Renal cortical epithelial cell (primary cell): ENCODE results near the gene POU6F2. TPM values are rescaled to one million over a fixed set of nuclear protein-coding genes. Genes with fewer than 3 reads are reported as not detected.
A peak's percentile ranks its signal among the peaks of the same experiment; 100 is the strongest.
"Not testable (repeated sequence)": the region's sequence is repeated elsewhere in the genome, so short reads cannot be mapped to it uniquely, and the experiment has no call there.

ENCODE experiments used
- DNase-seq: peaks from one replicate; pipeline ENCODE4 v3.0.0-alpha.2; 2011; ENCODE audit warnings: low read depth
- total RNA-seq: library from RNA; depleted of rRNA; stranded (reverse); fragments of >200 nt; gene quantifications from 2 replicates; pipeline ENCODE4 v1.2.3, GENCODE V29; 2014

POU6F2 gene
- total RNA-seq, 1 donor from 2014 or later = not detected

DNA sequence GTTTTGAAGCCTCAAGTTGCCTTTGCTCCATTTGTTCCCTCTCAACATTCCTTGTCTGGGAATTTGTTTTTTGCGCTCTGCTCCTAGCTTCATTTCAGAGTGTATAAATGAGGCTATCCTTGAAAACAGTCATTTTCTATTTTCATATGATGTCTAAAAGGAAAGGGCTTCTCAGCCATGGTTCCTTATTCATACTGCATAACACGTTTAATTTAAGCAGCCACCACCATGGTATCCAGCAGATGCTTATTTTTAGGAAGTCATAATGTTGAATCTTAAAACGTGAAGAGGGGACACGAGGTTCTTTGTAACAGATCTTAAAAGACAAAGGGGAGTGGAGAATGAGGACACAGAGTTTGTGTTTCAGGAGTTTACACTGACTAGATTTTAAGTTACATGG, 14.5 kb downstream of the POU6F2 start:
- DNase-seq = no peak

DNA sequence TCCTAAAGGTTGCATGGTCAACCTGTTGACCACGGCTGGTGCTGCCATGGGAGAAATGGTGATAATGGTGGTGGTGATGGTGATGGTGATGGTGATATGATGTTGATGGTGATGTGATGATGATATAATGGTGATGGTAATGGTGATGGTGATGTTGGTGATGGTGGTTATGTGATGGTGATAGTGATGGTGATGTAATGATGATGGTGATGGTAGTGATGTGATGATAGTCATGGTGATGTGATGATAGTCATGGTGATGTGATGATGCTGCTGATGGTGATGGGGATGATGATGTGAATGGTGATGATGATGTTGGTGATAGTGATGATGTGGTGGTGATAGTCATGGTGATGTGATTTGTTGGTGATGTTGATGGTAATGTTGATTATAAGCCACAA, 23.9 kb downstream of the POU6F2 start:
- no peak for DNase-seq

DNA sequence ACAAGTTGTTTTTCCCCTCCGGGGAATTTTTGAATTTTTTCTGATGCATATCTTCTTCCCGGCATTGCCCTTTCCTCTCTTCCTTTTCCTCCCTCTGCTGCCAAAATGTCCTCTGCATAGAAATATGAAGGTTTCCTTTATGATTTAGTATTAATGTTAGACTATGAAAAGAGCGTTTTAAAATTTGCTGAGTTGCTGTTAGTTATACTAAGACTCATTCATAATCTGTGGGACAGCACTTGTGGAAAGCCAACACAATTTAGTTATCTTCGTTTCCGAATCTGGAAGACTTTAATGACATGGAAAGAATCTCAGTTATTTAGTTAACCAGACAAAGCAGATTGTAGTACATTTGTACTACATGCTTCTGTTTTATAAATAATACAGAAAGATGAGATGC, 25.0 kb downstream of the POU6F2 start:
- no peak for DNase-seq

DNA sequence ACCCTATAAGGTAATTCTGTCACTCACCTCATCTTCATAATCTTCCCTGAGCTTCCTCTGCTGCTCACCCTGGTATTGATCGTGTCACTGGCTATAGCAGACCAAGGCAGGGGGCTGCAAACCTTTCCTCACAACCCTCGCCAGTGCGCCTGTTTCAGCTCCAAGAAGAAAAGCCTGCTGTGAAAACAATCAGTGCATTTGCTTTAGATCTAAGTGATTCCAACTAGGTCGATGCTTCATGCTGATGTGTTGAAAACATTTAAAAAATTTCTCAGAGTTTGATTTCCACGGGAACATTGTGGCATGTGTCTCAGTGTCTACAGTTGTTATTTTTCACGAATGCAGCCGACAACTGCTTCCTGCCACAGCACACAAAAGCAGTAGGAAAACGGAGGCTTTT, 27.3 kb downstream of the POU6F2 start:
- DNase-seq = no peak

DNA sequence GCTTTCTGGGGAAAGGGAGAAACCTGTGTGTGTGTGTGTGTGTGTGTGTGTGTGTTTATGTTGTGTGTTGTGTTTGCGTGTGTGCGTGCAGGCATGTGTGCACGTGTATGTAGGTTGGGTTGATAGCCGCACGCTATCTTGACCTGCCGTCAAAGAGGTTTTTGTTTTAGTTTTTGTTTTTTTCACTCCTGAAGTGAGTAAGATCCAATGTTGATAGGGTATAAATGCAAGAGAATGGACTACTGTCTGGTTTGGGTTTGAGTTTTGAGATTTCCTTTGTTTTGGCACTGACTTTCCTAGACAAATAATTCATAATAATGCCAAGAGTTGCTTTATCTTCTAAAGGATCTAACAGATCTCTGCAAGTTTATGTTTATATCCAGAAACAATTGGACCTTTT, 27.8 kb downstream of the POU6F2 start:
- no peak for DNase-seq

DNA sequence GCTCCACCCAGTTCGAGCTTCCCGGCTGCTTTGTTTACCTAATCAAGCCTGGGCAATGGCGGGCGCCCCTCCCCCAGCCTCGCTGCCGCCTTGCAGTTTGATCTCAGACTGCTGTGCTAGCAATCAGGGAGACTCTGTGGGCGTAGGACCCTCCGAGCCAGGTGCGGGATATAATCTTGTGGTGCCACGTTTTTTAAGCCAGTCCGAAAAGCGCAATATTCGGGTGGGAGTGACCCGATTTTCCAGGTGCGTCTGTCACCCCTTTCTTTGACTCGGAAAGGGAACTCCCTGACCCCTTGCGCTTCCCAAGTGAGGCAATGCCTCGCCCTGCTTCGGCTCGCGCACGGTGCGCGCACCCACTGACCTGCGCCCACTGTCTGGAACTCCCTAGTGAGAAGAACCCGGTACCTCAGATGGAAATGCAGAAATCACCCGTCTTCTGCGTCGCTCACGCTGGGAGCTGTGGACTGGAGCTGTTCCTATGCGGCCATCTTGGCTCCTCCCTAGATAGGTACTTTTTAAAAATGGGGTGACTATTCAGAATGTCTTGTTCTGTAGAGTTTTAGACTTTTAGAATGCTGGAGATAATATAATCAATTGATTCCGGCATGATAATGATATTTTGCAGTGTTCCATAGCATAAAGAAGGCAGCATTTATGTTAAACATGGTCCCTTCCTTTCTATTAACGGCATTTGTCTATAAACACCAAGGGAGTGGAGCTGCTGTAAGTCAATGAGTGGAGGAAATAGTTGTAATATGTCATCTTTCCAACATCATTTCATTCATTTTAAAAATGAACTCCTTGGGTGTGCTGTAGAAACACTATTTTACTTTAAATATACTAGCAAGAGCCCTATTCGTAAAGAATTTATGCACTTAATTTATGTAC, 35.6 kb downstream of the POU6F2 start:
- DNase-seq = not testable (repeated sequence)

DNA sequence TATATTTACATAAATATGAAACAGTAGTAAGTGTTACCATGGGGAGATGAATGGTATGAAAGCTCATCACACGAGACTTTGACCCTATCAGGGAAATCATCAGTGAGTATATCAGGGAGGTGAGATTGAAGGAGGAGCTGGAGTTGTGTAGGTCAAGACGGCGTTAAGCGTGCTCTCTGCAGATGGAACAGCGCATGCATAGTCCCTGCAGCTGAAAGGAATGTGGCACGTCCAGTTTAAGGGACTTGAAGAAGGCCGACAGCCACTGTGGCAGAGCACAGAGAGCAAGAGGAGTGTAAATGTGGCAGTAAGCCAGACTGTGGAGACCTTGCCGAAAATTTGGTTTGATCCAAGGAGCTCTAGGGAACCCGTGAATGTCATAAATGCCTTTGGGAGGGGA, 38.9 kb downstream of the POU6F2 start:
- peak; percentile 8 for DNase-seq

DNA sequence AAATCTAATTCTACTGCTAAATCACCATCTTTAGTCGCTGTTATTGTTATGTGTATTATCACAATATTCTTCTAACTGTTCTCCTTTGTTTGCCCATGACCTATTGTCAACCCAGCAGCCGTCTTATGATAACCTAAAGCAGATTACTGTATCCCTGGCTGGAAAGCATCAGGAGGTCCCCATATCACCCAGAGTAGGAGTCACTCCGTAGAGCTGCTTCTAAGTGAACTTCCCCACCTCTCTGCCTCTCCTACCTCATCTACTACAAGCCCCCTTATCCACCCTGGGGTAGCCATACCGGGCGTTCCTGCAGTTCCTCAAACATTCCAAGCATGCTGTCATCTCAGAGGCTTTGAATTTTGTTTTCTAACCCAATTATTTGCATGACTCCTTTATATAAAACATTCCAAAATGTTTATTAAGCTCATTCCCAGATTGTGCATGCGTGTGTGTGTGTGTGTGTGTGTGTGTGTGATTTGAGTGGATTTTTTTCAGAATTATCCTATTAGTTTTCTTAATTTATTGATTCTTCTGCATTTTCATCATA, 39.7 kb downstream of the POU6F2 start:
- DNase-seq = no peak

DNA sequence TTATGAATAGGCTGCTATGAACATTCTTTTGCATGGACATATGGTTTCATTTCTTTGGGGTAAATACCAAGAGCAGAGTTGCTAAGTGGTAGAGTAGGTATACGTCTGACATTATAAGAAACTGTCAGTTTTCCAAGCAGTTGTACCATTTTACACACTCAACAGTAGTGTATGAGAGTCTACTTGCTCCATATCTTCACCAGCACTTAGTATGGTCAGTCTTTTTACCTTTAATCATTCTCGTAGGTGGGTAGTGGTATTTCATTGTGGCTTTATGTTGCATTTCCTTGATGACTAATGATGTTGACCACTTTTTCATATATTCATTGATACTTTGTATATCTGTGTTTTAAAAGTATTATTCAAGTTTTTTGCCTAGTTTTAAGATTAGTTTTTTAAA, 45.1 kb downstream of the POU6F2 start:
- no peak for DNase-seq

DNA sequence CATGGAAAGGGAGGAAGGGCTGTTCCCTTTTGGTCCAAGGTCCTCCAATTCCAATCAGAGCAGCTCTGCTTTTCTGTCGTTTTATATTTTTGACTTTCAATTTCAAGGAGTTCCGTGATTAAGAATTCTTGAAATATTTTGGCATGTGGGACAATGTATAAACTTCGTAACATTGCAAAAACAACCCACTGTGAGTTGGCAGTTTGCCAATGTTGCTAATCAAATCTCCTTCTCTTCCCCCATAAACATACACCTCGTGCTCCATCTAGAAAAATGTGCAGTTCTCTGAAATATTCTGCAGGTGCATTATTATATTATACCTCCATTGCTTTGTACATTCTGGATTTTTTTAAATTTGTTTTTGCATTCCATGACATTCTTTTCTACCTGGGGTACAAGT, 49.8 kb downstream of the POU6F2 start:
- no peak for DNase-seq

DNA sequence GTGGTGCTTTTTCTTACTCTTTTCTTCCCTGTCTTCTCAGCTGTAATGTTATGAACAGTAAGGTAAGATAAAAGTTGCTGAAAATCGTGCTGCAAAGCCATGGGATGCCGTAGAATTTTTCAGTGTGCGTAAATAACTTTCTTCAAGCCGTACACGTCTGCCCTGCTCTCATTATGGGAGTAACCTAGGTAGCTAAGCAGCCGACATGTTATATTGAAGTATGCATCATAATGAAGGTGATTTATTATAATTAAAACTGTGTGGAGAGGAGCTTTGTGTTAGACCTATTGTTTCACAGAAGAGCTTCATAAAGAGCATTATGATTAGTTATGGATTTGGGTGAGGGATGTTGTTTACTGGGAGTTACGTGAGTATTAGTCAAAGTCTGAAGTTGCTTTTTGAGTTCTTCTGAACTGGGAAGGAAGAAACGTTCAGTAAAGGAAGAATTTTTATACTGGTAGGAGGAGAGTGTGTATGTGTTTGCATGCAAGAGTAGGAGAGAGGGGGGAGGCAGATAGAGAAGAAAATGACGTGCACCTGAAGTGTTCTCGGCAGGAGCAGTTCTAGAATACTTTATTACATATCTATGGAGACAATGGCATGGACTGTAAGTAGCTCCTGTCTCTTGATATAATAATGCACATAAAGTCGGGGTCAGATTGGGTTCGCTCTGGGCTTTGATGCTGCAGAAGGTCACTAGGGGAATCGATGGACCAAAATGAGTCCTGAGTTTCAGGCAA, 56.3 kb downstream of the POU6F2 start:
- DNase-seq = no peak

DNA sequence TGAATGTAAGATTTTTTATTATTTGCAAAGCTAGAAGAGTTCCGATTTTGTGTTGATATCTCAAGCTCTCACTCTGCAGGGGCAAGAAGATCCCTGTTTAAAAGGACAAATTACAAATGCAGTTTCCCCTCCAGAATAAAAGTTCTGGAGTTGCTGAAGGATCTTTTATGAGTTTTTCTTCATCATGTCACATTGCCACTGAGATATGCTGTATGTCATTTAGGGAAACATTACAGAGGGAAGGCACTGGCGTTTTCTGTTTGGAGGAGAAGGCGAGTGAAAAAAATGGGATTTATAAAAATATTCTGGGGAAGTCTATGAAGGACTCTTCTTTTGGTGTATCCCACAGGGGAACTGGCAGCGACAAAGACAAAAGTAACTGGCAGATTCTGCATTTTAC, 57.4 kb downstream of the POU6F2 start:
- no peak for DNase-seq

DNA sequence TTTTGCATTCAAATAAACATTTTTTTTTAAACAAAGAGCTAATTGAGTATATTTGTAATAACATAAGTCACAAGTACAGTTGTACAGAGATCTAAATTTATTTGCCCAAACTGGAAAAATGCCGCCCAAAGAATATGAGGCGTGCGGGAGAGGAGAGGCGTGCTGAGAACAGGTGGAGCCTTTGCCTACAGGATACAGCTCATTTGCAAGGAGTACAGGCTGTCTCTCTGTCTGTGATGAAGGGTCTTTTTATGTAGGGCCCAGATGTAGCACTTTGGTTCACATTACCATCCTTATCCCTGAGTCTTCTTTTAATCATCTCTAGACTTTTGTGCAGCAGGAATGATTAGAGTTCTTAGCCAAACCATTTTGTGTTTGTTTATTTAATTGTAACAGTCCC, 58.2 kb downstream of the POU6F2 start:
- no peak for DNase-seq

DNA sequence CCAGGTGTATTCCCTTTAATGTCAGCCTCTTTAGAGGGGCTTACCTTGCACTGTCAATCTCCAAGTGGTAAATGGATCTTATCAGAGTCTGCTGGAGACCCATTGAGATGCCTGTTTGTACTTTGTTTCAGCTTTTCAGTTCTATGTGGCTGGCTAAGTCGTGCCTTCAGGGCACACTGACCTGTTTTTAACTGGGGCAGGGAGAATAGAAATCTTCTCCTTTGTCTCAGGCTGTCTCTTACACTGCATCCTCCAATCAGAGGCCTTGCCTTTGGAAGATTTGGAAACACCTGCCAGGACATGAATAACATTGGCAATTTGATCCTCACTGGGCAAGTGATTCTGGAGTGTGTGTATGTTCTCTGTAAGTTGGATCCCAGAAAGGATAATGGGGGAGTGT, 65.0 kb downstream of the POU6F2 start:
- DNase-seq = no peak

DNA sequence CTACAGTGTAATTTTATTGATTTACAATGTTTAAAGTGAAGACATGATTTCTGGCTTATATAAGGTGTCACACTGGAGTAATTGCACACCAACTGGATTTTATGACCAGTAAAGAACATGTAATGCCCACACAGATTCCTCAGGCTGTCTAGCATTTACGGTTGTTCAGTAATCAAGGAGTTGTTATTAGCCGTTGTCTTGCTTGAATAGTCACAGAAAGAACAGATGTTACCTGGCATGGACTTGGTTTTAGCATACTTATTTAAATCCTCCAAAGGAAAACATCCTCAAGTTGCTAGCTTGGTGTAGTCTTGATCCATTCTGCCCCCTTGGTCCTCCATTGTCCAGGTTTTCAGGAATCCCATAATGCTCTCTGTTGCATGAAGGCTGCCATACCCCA, 65.8 kb downstream of the POU6F2 start:
- DNase-seq = peak; percentile 37

DNA sequence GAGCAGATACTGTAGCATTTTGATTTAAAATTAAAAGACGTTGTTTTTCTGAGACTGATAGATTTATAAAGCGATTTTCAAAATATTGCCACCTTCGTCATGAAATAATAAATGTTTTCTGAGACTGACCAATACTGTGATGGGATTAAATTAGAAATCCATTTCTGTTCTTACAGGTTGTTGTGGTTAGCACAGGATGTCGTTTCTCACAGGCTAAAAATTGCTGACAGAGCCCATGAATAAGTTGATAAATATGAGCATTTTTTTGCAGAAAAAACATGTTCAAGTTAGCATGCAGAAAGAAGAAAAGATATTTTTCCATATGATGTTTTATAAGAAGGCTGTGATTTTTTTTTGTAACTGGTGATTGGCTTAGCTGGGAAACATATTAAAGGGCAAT, 66.8 kb downstream of the POU6F2 start:
- no peak for DNase-seq

DNA sequence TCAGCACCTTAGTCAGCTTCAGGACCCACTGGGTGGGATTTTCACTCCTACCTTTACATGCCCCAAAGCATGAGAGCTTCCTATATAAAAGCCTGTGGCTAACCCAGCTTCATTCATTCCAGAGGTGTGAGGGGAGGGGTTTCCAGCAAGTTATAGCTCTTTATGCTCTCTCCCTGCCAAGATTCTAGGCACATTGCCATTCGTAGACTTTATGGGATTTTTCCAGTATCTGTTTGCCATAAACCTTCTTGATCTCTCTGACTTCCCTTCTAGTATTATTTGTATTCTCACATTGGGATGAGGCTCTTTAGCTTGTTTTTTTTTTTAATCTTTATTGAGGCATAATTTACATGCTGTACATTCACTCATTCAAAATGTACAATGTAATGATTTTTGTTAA, 67.5 kb downstream of the POU6F2 start:
- no peak for DNase-seq

DNA sequence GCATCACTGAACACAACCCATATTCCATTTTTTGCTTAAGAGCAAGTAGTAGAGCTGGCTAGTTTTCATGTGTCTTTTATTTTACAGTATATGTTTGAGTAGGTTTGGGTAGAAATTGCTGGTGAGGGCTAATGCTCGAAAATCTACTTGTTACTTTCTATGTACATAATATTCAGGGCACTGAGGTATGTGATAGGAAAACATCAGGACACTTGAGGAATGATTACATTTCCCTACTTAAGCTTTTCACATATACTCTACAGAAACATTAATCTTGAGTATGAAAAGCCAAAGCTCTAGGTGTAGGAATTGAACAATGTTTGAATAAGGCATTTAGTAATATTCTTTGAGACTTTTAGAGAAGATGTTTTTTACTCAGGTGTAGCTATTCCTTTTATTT, 73.6 kb downstream of the POU6F2 start:
- no peak for DNase-seq

DNA sequence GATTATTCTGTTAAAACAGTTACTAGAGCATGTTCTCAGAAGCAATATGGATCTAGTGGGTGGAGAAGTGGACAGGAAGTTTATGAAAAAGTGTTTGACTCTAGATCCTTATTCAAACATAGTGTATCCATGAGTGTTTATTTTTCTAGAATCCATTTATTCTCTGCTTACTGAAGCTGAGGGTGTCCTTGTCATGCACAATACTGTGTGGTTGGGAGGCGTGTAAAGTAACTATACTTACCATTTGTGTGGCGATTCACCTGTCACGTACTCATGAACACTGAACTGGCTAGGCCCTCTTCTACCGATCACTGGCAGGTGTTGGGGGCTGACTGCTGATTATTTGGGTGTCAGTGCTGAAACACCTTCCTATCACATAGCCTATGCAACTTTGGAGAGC, 74.0 kb downstream of the POU6F2 start:
- no peak for DNase-seq

DNA sequence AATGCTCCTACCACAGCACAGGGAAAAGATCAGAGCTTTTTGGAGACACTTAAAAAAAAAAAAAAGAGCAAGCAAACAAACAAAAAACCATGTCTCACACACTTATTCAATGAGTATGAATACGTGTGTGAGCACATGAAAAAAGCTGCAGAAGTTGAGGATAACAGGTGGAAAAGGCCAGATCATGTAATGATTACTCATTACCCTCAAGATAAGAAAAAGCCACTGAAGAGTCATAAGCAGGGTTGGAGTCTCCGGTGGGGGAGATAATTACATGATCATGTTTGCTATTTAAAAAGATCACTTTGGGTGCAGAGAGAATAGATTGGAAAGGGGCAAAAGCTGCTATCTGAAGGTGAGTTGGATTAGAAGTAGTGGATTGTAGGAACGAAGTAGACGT, 77.0 kb downstream of the POU6F2 start:
- no peak for DNase-seq

DNA sequence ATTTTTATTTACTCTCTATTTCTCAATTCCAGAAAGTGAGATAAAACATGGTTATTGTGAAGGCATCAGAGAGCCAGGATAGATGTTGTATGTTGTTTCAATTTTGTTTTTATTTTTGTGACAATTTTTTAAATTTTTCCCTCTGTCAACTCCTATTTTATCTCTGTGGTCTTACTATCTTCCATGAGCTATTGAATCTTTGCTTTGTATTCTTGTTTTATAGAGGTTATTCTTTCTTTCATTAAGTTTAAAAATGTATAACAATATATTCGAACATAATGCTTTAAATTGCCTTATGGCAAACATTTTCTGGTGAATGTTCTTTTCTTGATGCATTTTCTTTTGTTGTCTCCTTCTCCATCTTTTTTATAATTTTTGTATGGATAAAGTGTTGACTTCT, 78.4 kb downstream of the POU6F2 start:
- DNase-seq = no peak

DNA sequence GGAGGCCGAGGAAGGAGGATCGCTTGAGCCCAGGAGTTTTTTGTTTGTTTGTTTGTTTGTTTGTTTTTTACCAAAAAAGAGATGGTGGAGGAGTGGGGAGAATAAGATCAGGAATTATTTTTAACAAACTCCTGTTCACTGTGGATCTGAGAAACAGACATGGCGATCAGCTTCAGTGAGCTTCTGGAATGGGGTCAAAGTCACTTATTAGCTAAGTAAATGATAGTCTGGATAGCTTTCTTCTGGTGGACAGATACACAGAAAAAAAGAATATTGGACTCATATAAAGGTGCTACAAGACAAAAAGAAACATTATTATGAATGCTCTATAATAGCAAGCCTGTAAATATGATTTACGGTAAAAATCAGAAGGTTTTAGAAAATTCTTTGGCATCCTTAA, 85.1 kb downstream of the POU6F2 start:
- peak; percentile 75 for DNase-seq

DNA sequence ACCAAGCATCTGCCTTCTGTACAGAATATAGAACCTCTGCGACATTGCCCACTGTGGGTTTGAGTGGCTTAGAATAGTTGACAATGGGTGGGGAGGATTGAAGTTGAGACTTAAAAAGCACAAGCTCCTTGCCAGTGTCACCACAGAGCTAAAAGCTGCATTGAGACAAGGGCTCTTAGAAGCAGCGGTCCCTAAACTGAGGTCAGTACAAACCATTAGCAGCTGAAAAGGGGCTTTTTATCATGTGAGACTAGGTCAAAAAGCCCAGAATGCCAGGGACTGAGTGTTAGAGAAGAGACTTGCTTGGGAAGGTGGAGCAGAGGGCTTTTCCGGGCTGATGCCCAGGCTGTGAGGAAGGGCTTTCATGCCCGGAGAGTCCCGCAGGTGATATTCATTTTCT, 91.3 kb downstream of the POU6F2 start:
- DNase-seq = no peak
